Smooth muscle cell (in vitro differentiated cells): Measurements from ENCODE around the gene MAPKAP1. TPM values are rescaled to one million over a fixed set of nuclear protein-coding genes. Genes with fewer than 3 reads are reported as not detected.
A peak's percentile ranks its signal among the peaks of the same experiment; 100 is the strongest.

Experiments
- DNase-seq: peaks from one replicate; lab custom pipeline; 2025; ENCODE audit not compliant: unreplicated experiment; lab: John Stamatoyannopoulos, UW
- H2AFZ ChIP-seq: fragments of 200-600 bp; sonication (generic); 2 replicates; pipeline ENCODE4 v1.6.0; 2016; ENCODE audit warnings: antibody characterized with exemption, low read depth, mild to moderate bottlenecking
- H3F3A ChIP-seq: fragments of 200-600 bp; sonication (generic); 2 replicates; pipeline ENCODE4 v1.6.0; 2017; ENCODE audit warnings: antibody characterized with exemption, low read depth
- H3K27ac ChIP-seq: fragments of 200-600 bp; sonication (generic); 2 replicates; pipeline ENCODE4 v1.5.1; 2016; ENCODE audit warnings: low read depth, mild to moderate bottlenecking
- H3K27me3 ChIP-seq: fragments of 200-600 bp; sonication (generic); 2 replicates; pipeline ENCODE4 v1.6.1; 2016; ENCODE audit warnings: low read depth, mild to moderate bottlenecking
- H3K36me3 ChIP-seq: fragments of 200-600 bp; sonication (generic); 2 replicates; pipeline ENCODE4 v1.5.1; 2016; ENCODE audit warnings: low read depth
- H3K4me1 ChIP-seq: fragments of 200-600 bp; sonication (generic); 2 replicates; pipeline ENCODE4 v1.5.1; 2016; ENCODE audit warnings: low read depth
- H3K4me2 ChIP-seq: fragments of 200-600 bp; sonication (generic); 2 replicates; pipeline ENCODE4 v1.6.0; 2016; ENCODE audit warnings: mild to moderate bottlenecking
- H3K4me3 ChIP-seq: fragments of 200-600 bp; sonication (generic); 2 replicates; pipeline ENCODE4 v1.5.1; 2016; ENCODE audit warnings: mild to moderate bottlenecking
- H3K79me2 ChIP-seq: fragments of 200-600 bp; sonication (generic); 2 replicates; pipeline ENCODE4 v1.6.0; 2016; ENCODE audit warnings: low read depth, mild to moderate bottlenecking
- H3K9ac ChIP-seq: fragments of 200-600 bp; sonication (generic); 2 replicates; pipeline ENCODE4 v1.6.0; 2016; ENCODE audit warnings: low read depth
- H3K9me3 ChIP-seq: fragments of 200-600 bp; sonication (generic); replicated peaks from 2 replicates; pipeline ENCODE4 v1.5.1; 2016; ENCODE audit warnings: low read depth
- H4K20me1 ChIP-seq: fragments of 200-600 bp; sonication (generic); 2 replicates; pipeline ENCODE4 v1.6.0; 2016; ENCODE audit warnings: low read depth
- WGBS: methylation state at CpG from one replicate; pipeline ENCODE4 v1.1.7; 2016; ENCODE audit warnings: low lambda C conversion rate; 5-methylcytosine and 5-hydroxymethylcytosine counted together
- polyA plus RNA-seq: library from polyadenylated mRNA; unstranded; fragments of >200 nt; fragmentation: Nextera tagmentation; extraction: Ambion mirVana; gene quantifications from 2 replicates; pipeline ENCODE4 v1.2.1, GENCODE V29; 2016
- total RNA-seq: library from RNA; depleted of rRNA; stranded (reverse); fragments of >200 nt; gene quantifications from 2 replicates; pipeline ENCODE4 v1.2.3, GENCODE V29; 2014
- TF ChIP-seq, protein P1 (sequence below): fragments of 200-600 bp; sonication (generic); IDR thresholded peaks from 2 replicates; pipeline ENCODE4 v1.5.1; 2017; ENCODE audit warnings: borderline replicate concordance, mild to moderate bottlenecking, antibody characterized with exemption; ENCODE audit not compliant: insufficient read depth, poor library complexity, severe bottlenecking

MAPKAP1 gene
- total and polyA plus RNA-seq, 2 experiments from 2014 or later, result 50.1 to 74.5 TPM

DNA sequence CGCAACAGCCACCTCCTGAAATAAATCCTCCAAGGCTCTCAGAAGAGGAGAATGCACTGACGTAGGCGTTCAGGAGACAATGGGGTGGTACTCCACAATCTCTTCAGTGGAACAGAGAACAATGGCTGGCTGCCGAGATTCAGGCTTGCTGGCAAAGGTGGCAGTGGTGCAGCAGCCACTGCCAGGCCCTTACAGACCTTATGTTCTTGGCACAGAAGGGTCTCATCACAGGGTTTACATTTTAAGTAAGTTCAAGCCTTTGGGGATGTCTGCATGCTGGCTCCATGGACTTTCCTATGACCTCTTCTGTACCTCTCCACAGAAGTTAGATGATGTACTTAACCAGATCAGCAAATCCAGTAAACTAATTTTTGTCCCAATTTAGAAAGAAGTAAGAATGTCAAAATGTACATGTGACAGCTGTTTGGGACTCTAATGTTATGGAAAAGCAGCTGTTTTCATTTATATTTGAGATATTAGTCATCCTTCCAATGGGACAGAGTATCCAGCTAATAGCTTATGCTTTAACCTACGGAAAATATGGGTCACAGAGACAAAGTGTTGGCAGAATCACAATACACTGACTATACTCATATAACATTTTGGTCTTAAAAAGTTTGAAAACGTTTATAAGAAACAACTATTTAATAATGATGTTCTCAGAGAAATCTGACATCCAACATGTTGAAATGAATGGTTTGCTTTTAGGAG lies 180.9 kb downstream of the MAPKAP1 start:
- no peak overlapping the region for H2AFZ ChIP-seq
- TF ChIP-seq, protein P1, sequence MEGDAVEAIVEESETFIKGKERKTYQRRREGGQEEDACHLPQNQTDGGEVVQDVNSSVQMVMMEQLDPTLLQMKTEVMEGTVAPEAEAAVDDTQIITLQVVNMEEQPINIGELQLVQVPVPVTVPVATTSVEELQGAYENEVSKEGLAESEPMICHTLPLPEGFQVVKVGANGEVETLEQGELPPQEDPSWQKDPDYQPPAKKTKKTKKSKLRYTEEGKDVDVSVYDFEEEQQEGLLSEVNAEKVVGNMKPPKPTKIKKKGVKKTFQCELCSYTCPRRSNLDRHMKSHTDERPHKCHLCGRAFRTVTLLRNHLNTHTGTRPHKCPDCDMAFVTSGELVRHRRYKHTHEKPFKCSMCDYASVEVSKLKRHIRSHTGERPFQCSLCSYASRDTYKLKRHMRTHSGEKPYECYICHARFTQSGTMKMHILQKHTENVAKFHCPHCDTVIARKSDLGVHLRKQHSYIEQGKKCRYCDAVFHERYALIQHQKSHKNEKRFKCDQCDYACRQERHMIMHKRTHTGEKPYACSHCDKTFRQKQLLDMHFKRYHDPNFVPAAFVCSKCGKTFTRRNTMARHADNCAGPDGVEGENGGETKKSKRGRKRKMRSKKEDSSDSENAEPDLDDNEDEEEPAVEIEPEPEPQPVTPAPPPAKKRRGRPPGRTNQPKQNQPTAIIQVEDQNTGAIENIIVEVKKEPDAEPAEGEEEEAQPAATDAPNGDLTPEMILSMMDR, result no peak
- H4K20me1 ChIP-seq, result no peaks in the 10 kb centered on the region
- peak overlapping the region; percentile 4 for H3K4me2 ChIP-seq
- no peaks in the 10 kb centered on the region for H3K36me3 ChIP-seq
- peaks cover 34% of the 10 kb centered on the region for H3F3A ChIP-seq
- H3K27me3 ChIP-seq, result no peaks in the 10 kb centered on the region
- H3K4me1 ChIP-seq, result peaks cover 30% of the 10 kb centered on the region
- no peak overlapping the region for H3K9ac ChIP-seq
- 72% methylated on average over 6 of the region's 6 CpGs for WGBS
- DNase-seq, result no peak
- H3K27ac ChIP-seq, result peak overlapping the region; percentile 85
- H3K4me3 ChIP-seq, result no peak overlapping the region
- no peaks in the 10 kb centered on the region for H3K79me2 ChIP-seq
- no peaks in the 10 kb centered on the region for H3K9me3 ChIP-seq

DNA sequence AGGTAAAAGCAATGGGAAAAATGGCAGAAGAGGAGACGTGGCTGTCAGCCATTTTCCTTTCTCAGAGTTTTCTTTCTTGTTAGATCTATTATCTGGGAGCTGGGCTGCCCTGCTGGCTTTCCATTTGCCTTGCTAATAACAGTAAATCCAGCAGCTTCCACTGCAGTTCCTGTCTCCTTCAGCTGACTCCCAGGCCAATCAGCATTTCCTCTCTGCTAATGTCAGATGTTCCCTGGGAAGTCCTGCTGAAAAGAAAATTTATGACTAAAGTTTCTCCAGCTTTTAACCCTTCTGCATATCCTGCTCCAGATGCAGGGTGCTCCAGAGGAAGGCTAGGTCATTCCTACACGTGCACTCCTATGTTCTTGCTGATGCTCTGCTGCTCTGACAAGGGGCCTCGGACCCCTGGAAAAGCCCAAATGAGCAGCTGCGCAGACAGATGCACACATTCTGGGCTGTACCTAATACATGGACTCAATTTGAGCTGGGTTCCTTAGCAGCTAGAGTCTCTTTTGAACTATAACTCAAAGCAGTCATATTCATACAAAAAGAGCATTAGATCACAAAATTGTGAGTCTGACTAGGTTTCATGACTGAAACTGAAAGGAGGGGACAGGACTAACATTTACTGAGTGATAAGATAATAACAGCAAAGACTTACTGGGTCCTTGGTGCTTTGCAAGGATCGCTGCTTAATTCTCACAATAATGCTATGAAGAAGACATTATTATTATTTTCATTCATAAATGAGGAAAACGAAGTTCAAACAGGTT lies 182.2 kb downstream of the MAPKAP1 start:
- DNase-seq, result no peak
- Histone ChIP-seq H3K9ac (peak overlapping the region; percentile 67), H4K20me1 (no peaks in the 10 kb centered on the region), H3K27ac (peak overlapping the region; percentile 85), H2AFZ (peak overlapping the region; percentile 41), H3K4me3 (no peak overlapping the region), H3K9me3 (no peaks in the 10 kb centered on the region), H3K79me2 (no peaks in the 10 kb centered on the region), H3K27me3 (no peaks in the 10 kb centered on the region), H3K4me2 (peak overlapping the region; percentile 65), H3K4me1 (peaks cover 26% of the 10 kb centered on the region), H3K36me3 (no peaks in the 10 kb centered on the region), H3F3A (peaks cover 38% of the 10 kb centered on the region)
- 67% methylated on average over 6 of the region's 6 CpGs for WGBS
- TF ChIP-seq, protein P1, result no peak

DNA sequence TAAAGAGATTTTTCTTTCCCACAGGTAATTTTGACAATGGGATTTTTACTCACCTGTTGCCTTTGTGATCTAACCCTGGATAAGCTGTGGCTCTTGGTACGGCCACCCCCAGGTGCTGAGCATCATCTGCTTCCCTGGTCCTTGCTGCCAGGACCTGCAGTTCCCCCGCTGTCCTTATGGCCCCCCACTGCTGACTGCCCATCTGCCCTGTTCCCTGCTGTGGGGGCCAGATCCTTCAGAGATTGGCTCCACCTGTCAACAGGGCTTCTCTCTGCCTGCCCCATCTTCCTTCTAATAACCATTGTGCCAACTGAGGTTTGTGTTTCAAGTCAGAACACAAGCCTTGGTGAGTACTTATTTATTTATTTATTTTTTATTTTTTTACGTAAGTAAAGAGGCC lies 183.3 kb downstream of the MAPKAP1 start:
- Histone ChIP-seq H3K4me2 (no peak overlapping the region), H3K9ac (no peak overlapping the region), H4K20me1 (no peaks in the 10 kb centered on the region), H3K4me1 (peaks cover 26% of the 10 kb centered on the region), H3K27me3 (no peaks in the 10 kb centered on the region), H3K36me3 (no peaks in the 10 kb centered on the region), H3F3A (peaks cover 40% of the 10 kb centered on the region), H3K9me3 (no peaks in the 10 kb centered on the region), H2AFZ (no peak overlapping the region), H3K27ac (peak overlapping the region; percentile 91), H3K79me2 (no peaks in the 10 kb centered on the region), H3K4me3 (no peak overlapping the region)
- no peak for DNase-seq
- TF ChIP-seq, protein P1, result no peak
- 86% methylated on average over 3 of the region's 3 CpGs for WGBS
